IPS-NIHi7 (cell line): ENCODE results near the gene PSKH1.
"Not testable (repeated sequence)": the region's sequence is repeated elsewhere in the genome, so short reads cannot be mapped to it uniquely, and the experiment has no call there.

Source experiments
- DNase-seq: peaks from one replicate; pipeline ENCODE4 v3.0.0; 2012; ENCODE audit warnings: mixed read lengths; ENCODE audit errors: extremely low spot score

Gene PSKH1

DNA sequence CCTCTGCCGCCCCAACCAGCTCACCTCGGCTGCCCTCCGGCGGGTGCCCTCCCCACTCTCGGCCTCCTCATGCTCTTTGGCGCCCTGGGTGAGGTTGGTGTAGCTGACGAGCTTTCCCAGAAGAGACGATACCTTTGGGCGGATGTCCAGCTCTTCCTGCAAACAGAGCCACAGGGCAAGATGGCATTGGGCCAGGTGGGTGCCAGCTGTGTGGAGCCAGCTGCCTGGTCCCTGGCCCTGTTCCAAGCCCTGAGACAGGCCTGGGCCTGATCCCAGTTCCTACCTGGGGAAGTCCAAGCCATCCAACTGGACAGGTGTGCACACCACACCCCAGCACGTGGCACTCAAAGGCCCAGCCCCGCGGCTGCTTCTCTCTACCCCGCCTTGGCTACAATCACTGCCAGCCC is 68.5 kb downstream of the PSKH1 start:
- DNase-seq, result no peak

- DNase-seq, result no peak
These were observed 69.1 kb downstream of the PSKH1 start for GRCh38 chr16:67962135-67962534.

DNA sequence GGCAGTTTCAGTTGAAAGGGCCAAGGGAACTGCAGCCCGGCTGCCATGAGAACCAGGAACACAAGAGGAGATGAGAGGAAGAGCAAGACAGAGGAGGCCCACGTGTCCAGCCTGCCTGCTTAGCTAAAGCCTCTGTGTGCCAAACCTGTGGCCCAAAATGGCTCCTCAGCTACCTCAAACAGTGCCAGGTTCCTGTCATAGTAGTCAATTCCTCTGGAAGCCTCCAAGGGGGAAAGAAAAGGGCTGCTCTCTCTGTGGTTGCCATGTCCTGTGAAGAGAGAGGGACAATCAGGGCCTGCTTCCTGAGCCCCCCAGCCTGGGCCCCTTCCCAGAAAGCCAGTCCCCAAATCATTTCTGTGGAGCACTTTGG is 70.2 kb downstream of the PSKH1 start:
- DNase-seq, result no peak

DNA sequence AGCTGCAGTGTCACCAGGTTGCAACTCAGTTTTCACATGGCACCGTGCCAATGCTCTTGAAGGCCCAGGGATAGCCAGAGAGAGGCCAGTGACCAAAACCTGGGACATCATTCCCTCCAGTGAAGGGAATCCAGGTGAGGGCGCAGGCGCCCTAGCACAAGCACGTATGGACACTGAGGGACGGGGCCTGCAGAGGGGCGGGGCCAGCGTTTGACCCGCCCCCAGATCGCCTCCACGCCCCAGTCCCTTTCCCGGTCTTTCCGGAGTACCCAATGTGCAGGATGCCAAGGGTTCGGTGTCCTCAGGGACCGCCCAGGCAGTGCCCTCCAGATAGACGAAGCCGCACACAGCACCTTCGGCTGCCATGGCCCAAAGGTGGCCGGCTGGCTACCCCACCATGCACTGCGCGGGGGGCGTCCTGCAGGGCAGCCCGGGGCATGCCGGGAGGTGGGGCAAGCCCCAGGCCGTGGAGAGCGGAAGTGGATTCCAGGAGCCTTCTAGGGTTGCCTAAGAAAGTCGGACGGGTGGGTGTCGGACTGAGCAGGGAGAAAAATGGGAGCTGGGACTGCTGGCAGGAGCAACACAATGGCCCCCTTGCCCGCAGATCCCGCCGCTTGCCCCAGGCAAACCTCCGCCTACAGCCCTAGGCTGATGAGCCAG is 70.7 kb downstream of the PSKH1 start:
- DNase-seq, result peak; percentile 94

GRCh38 chr16:67964477-67965131 is 71.5 kb downstream of the PSKH1 start:
- no peak for DNase-seq

- no peak for DNase-seq
These were observed 72.9 kb downstream of the PSKH1 start for GRCh38 chr16:67965668-67966548.

DNA sequence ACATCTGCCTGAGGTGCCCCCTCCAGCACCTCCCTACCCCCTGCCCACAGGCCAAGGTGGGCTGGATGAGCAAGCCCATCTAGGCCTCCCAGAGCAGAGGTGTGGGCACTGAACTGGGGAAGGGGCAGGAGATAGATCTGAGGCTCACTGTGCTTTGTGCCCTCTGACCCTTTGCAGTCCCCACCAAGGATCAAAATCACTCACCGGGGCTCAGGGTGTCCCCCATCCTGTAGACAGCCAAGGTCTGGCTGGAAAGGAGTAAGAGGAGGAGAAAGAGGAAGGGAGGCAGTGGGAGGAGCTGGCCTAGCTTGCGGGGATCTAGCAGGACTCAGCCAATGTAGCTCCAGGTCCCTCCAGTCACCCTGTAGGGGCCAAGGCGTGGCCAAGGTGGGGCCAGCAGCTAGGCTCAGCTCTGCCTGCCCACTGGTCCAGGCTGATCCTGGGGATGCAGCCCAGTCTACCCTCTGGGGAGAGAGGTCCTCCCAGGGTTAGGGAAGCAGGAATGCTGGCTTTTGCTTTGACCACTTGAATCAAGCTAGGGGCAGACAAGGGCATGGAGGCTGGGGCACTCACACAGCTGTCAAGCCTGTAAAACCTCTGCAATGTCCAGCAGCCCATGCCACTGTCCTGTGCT is 73.6 kb downstream of the PSKH1 start:
- DNase-seq, result peak; percentile 65

DNA sequence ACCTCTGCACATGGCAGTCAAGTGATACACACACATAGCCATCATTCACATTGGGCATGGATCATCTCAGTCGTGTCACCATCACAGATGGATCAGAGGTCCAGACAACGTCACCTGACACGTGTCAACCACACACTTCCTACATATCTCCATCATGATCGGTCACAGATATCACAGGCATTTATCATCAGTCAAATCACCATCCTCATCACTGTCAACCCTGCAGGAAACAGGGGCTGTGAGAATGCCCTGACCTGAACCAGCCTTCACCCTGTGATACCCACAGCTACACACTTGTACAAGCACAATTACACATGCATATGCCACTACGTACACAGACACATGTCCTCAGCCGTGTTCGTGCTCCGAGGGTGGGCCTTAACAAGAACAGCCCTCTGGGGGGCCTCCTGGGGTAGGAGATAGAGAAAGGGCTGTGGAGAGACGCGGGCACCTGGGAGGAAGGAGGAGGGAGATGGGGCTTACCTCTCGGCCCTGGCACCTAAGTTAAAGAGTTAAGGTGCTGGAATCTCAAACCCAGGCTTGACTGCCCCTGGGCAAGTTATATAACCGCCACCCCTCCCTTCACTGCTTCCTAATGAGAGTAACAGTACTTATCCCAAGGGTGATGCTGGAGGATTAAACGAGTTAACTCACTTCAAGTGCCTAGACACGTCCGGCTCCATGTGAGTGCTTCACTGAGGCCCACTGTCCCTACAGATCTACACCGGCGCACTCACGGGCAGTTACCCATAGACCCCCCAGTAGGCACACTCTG is 74.3 kb downstream of the PSKH1 start:
- DNase-seq, result no peak

- peak; percentile 42 for DNase-seq
These were observed 74.9 kb downstream of the PSKH1 start for GRCh38 chr16:67967958-67968399.

DNA sequence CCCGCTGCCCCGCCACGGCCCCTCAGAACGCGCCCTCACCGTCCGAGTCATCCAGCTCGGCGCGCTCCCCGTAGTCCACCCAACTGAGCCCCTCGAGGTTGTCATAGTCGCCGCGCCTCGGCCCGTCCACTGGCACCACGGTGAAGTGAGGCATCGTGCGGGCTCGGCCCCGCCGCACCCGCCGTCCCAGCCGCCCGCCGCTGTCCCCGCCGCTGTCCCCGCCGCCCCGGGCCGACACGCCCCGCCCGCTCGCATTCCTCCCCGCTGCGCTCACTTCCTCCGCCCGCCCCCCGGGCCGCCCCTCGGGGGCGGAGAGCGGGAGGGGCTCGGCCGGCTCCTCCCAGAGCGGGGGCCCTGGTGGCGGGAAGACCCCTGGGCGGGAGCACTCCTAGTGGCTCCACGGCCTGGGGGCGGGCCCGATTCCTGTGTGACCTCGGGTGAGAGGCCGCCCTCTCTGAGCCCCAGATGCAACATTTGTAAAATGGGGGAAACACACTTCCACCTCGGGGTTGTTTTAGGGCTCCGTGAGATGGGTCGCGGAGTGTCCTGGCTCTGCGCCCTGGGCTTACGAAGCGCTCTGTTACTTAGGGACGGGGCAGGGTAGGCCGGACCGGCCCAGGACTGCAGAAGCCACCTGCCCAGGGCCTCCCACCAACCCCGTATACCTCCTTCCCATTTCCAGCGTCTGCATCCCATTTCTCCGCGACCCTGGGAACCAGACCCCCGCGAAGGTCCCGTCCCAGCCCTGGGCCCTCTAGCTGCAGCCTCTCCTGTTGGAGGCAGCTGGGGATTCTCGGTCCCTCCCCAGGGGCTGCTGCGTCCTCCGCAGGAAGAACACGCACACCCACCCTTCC is 75.6 kb downstream of the PSKH1 start, which contains the start of gene SLC12A4:
SLC12A4 (minus strand) TSS at position 238 of the 854 bp plus-strand sequence; CDS start at position 154, 84 bp downstream.
- DNase-seq, result peak; percentile 98

DNA sequence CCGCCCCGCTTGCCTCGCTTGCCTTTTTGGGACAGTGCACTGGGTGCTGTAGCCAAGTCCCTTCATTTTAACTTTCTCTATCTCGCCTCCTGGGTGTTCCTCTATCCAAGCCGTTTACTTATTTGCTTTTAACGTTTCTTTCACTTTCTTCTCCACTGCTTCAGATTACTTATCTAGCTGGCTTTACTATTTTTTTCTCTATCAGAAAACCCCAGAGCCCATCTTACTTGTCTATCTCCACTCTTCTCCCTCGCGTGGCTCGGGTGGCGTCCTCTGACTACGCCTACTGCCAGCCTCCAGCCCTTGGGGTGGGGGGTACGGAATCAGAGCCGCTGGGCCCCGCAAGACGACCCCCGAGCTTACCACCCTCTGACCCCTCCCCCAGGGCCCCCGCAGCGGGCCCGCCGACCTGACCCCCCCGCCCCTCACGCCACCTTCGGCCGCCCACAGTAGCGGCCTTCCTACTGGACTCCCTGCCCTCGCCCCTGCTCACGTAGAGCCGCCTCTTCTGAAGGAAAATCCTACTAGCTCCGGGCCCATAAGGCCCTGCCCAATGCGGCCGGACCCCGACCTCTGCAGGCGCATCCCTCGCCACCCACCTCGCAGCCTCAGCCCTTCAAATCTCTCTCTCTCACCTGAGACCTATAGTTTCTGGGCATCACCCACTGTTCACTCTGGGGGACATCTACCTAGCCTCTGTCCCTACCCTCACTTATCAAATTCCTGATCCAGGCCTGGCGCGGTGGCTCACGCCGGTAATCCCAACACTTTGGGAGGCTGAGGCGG is 76.4 kb downstream of the PSKH1 start:
- peak; percentile 49 for DNase-seq

GRCh38 chr16:67971111-67971510 is 78.1 kb downstream of the PSKH1 start:
- no peak for DNase-seq

- DNase-seq, result not testable (repeated sequence)
These were observed 79.2 kb downstream of the PSKH1 start for GRCh38 chr16:67972285-67972684.

GRCh38 chr16:67975321-67976105 is 82.5 kb downstream of the PSKH1 start:
- no peak for DNase-seq

GRCh38 chr16:67976205-67976604 is 83.2 kb downstream of the PSKH1 start:
- no peak for DNase-seq

DNA sequence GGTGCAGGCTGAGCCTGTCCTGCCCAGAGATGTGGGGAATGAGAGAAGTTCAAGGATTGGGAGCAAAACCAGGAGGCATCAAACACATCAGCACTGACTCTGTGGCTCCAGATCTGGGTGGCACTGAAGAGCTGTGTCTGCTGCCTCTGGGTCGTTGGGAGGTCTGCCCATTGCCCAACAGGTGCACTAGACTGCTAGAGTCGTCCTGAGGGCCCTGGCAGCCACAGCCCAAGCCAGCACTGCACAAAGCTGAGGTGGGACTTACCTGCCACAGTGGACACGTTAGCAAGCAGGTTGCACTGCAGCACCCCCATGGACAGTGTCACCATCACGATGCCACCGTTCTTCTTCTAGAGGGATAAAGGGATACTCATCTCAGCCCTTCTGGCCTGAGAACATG is 84.0 kb downstream of the PSKH1 start:
- DNase-seq, result no peak

- no peak for DNase-seq
These were observed 84.6 kb downstream of the PSKH1 start for GRCh38 chr16:67977469-67978227.
